Activated CD4-positive, CD25-positive, alpha-beta regulatory T cell treated with anti-CD3 and anti-CD28 coated beads, Interleukin-2, amount 50 U/mL, for 16 hours (primary cell): ENCODE measurements around the gene GATAD2B.
A peak's percentile ranks its signal among the peaks of the same experiment; 100 is the strongest.

Experiments used
- DNase-seq: peaks from one replicate; pipeline ENCODE4 v3.0.0-alpha.2; 2020; ENCODE audit warnings: low read depth, low spot score

GATAD2B gene

DNA sequence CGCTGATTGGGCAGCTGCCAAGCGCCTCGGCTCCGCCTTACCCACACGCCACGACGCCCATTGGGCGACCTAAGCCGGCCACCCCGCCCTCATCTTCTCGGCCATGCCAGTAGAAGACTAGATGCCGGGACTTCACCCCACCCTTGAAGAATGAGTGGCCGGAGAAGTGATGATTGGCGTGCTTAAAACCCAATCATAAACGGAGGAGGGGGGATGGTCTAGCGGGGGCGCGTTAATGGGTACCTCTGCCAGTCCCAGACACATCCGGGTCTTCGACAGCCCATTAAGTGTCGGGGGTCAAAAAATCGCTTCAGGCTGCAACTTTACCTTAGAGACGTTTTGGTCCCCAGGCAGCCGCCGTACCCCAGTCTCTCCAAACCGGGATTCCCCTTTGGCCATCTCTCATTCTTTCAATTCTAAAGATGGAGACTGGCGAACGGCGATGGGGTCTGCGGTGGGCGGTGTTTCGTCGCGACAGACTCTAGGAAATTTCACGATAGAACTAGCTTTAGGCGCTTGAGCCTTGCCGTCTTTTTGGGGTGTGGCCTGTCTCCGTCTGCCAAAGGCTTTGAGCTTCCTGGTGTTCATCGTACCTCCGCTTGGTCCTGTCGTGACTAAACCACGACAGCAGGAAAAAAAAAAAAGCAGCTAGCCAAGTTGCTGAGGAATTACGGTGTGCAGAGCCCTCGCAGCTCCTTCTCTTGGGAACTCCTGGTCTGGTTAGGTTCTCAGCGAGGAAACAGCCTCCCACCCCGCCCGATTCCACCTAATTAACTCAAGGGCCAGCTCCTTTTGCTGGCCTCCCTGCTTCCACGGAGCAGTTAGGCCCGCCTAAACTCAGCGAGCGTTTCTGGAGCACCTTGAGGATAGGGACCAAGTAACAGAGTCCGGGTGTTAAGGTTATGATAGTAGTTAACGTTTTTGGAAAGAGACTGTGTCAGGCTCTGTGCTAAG lies at the start of gene GATAD2B:
GATAD2B (minus strand) TSS at position 1 of the 954 bp plus-strand sequence. CDS start 94,625 bp downstream, outside the sequence.
- peak; percentile 98 for DNase-seq

DNA sequence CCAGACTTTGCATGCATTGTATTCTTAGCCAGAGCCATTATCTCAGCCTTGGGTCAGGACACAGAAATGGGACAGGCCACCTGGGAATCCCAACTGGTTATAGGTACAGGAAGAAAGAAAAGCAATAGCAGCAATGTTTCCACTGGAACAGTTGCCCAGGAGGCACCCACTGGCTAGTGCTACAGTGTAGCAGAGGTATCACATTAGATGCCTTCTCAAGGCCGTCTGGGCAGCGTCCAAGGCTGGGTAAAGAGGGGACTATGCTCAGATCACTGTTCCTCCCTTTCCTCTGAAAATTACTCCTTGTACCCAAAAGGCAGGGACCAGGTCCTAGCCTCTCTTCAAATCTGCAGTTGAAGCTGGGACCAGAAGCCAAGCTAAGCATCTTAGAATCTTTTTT lies 47.6 kb upstream of the GATAD2B start:
- DNase-seq: no peak

DNA sequence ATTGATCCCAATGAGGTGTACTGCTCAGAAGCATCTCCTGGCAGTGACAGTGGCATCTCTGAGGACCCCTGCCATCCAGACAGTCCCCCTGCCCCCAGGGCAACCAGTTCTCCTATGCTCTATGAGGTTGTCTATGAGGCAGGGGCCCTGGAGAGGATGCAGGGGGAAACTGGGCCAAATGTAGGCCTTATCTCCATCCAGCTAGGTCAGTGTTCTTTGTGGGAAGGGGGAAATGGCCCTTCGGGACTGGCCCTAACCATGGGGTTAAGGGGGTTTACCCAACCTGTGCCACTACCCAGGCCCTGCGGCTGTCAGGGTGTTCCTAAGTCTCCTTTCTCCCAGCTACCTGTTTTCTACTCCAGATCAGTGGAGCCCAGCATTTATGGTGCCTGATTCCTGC lies 46.2 kb upstream of the GATAD2B start:
- no peak for DNase-seq

- DNase-seq: no peak
These were observed 45.6 kb upstream of the GATAD2B start for GRCh38 chr1:153968408-153968807.

DNA sequence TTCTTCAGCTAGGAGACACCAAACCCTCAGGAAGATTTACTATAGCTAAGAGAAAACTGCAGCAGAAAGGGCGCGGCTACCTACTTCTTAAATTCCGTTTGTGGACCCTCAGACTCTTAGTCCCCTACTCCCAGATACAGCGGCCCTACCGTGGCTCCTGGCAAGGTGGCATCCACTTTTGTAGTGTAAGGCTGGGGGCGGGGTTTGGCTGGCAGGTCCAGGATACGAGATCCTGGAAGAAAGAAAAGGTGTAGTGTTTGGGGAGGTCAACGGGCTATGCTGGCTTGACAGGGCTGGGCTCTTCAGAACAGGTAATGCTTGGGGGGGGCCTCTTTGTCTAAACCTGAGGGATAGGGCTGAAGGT lies 45.2 kb upstream of the GATAD2B start:
- no peak for DNase-seq

- DNase-seq: peak; percentile 66
These were observed 44.6 kb upstream of the GATAD2B start, which contains the start of gene CREB3L4 for GRCh38 chr1:153967107-153967999. CREB3L4 (plus strand) TSS chr1:153967902; CDS start chr1:153968526, 624 bp downstream.

DNA sequence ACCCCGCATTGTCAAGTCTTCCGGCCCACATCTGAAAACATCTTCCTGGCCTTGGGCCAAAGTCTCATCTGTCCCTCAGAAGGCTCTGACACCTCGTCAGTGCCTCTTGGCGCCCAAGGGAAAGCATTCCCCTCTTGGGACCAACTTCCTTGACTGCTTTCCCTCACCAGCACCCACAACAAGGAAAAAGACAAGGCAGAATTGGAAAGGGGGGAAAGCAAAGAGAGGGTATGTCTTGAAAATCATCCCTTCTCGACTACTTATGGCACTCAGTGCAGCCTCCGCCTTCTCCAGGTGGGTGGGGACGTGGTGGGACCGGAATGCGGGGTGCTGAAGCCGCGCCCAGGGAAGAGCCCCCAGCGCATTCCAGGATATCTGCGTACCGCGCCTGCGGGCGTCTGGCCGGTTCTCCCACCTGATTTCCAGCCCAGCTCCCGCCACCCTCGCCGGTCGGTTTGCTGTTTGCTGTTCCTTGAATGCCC lies 41.1 kb upstream of the GATAD2B start:
- no peak for DNase-seq

DNA sequence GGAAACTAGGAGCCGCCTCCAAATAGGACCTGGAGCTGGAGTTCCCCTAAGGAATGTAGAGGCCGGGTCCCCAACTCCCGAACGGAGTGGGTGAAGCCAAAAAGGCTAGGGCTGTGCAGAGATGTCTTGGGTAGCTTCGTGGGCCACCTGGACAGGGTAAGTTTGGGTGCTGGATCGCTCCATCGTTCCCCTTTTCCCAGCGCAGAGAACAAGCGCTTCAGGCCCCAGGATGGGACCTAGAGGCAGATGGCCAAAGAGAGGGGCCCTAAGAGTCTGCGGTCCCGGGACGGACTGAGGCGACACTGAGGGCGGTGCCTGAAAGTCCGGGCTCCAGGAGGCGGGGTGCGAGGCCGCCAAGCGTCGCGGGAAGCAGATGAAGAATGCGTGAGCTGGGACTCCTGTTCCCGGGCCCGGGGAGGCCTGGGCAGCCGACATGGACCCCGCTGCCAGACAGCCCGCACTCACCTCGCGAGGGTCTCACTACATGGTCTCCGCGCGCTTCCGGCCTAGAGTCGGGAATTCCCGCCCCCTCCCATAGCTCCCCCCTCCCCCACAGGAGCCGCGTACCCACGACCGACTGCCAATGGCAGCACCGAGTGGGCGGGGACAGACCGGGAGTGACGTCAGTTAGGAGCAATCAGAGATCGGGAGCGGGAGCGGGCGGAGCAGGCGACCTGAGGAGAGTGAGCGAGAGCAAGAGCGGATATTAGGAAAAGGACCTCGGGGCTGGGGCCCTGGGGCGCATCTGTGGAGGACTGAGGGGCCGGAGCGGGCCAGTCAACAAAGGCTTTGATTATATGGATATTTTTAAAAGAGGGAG lies 40.5 kb upstream of the GATAD2B start, which contains the start of gene SLC39A1:
SLC39A1 (minus strand) TSS at position 508 of the 820 bp plus-strand sequence. CDS start 822 bp downstream, outside the sequence.
- DNase-seq: peak; percentile 86

GRCh38 chr1:153962088-153963029 lies 39.6 kb upstream of the GATAD2B start:
- DNase-seq: no peak

- DNase-seq: no peak
These were observed 38.6 kb upstream of the GATAD2B start for GRCh38 chr1:153961421-153961820.

- DNase-seq: no peak
These were observed 37.4 kb upstream of the GATAD2B start for GRCh38 chr1:153960206-153960605.

GRCh38 chr1:153959454-153959853 lies 36.7 kb upstream of the GATAD2B start:
- no peak for DNase-seq

- no peak for DNase-seq
These were observed 36.1 kb upstream of the GATAD2B start for GRCh38 chr1:153958961-153959260.

DNA sequence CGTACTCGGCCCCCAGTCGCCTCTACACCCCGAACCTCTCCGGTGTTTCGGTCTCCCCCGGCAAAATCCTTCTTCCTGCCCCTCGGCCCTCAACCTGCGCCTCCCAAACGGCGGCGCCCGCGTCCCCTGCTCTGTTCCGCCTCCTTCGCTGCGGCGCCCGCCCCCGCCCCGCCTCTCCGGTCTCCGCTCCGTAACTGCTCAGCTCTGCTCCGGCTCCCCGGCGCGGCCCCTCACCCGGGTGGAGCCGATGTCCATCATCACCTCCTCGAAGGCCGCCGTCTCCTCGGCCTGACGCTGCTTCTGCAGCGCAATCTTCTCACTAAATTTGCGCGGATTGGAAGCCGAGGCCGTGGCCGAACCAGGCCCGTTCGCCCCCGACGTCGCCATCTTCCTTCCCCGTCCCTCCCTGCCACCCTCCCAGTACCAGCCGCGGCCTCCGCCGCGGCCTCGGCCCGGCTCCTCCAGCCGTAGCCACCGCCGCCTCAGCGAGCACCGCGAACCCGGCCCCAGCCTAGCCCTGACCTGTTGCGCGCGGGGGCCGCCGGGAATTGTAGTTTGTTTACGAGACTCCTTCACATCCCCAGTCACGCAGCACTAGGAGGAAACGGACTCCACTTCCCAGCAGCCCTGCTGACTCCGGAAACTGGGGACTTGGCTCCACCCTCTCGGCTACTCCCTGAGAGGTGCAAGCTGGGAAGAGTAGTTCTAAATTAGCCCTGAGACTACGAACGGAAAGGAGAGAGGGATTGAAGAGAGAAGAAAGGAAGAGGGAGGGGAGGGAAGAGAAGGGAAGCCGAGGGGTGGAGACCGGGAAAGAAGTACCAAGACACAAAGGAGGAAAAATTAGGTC lies 35.6 kb upstream of the GATAD2B start, which contains the start of gene CRTC2:
CRTC2 (minus strand) TSS at position 502 of the 850 bp plus-strand sequence; CDS start at position 387, 115 bp downstream.
- peak; percentile 97 for DNase-seq

DNA sequence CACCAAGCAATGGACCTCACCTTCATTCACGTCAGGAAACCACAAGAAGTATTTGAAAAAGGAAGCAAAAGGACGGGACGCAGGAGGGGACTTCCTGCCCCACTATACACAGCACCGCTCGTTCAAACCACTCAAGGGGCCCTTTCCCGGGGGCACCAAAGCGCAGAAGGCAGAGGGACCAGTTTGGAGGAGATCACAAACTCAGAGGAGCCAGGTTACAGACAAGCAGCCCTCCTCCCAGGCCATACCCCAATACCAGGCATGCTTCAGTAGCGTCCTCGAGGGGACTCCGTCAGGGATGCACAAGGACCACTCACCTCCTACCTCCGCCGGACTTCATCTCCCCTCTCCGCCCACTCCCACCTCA lies 35.0 kb upstream of the GATAD2B start:
- no peak for DNase-seq

DNA sequence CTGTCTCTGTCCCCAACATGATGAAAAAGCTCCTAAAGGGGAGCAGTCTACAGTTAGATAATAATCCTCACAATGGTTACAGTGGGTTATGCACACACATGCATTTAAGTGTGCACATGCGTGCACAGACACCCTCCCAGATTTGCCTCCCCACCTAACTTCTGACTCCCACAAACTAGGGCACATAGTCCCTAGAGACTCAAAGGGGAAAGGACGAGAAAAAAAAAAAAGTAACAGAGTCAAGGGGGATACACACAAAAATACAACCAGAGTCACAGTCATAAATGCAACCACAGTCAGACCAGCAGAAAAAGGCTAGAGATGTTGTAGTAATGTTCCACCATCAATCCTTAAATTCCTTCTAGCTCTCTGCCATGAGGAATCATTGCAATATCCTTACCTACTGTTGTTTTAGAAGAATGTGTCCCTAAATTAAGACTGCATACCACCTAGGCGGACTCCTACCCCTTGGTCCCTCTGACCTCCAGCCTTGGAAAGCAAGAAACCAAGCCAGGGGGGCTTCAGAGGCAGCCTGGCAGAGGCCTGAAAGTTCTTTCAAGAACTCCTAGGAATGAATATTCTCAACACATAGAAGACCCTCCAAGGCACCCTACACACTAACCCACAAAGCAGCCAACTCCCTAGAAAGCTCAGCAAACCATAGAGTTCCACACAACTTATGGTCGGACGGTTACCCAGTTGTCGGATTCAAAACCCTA lies 34.4 kb upstream of the GATAD2B start:
- DNase-seq: no peak

DNA sequence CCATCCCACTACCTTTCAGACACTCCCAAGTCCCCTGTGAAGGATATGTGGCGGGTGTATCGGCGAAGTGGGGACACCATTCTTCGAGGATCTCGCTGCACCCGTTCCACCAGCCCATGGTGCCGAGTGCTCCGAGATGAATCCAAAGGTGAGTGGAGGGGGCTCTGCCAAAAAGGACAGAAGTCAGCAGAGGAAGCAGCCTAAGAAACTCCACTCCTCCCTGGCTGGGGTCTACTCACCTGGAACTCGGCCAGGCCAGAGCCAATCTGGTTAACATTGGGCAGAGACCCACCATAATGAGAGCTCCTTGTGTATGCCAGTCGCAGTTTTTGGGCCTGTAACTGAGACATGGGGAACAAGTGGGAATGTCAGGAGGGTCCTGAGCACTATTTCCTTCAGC lies 32.1 kb upstream of the GATAD2B start:
- no peak for DNase-seq

DNA sequence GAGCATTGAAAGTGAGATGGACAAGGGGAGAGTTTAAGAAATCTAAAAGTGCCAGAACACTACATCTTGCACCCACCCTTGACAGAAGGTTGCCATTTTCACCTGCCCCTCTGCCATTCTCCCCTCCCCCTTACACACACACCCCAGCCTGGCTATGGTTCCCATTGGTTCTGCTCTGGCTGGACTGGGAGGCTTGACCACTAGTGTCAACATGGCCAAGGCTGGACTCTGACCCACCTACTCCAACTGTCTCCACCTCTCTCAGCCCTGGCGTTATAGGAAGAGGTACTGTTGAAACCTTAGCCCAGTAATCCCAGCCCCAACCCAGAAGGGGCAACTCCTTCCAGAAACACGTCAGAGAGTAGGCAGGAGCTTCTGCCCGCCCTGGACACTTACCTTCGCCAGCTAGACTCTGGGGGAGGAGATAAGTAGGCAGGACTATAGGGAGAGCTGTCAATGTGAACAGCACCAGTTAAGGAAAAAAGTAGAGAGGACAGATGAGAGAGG lies 31.1 kb upstream of the GATAD2B start:
- no peak for DNase-seq
